Measurements from ENCODE around the gene A4GALT.
"Not testable (repeated sequence)": the region's sequence is repeated elsewhere in the genome, so short reads cannot be mapped to it uniquely, and the experiment has no call there.

A4GALT gene

GRCh38 chr22:42720263-42721044, at the start of gene A4GALT:
A4GALT (minus strand) TSS chr22:42720870; CDS start chr22:42693951, 26,919 bp downstream.
- FAIRE-seq, result no peak

- no peak for FAIRE-seq
Measured at GRCh38 chr22:42770448-42770726, 49.7 kb upstream of the A4GALT start.

- FAIRE-seq, result no peak
Measured at GRCh38 chr22:42769574-42770447, 49.1 kb upstream of the A4GALT start.

- FAIRE-seq, result no peak
Measured at GRCh38 chr22:42769238-42769573, 48.5 kb upstream of the A4GALT start.

GRCh38 chr22:42768385-42769035, 47.8 kb upstream of the A4GALT start:
- no peak for FAIRE-seq

GRCh38 chr22:42766860-42767259, 46.2 kb upstream of the A4GALT start:
- FAIRE-seq, result no peak

GRCh38 chr22:42764895-42765363, 44.3 kb upstream of the A4GALT start:
- FAIRE-seq, result no peak

GRCh38 chr22:42763965-42764480, 43.4 kb upstream of the A4GALT start:
- FAIRE-seq, result no peak

- no peak for FAIRE-seq
Measured at GRCh38 chr22:42760806-42761565, 40.3 kb upstream of the A4GALT start.

GRCh38 chr22:42758931-42759629, 38.4 kb upstream of the A4GALT start:
- no peak for FAIRE-seq

GRCh38 chr22:42755553-42755952, 34.9 kb upstream of the A4GALT start:
- FAIRE-seq, result not testable (repeated sequence)

- FAIRE-seq, result not testable (repeated sequence)
Measured at GRCh38 chr22:42755121-42755520, 34.5 kb upstream of the A4GALT start.

- FAIRE-seq, result no peak
Measured at GRCh38 chr22:42754658-42755057, 34.0 kb upstream of the A4GALT start.

GRCh38 chr22:42752912-42753311, 32.2 kb upstream of the A4GALT start:
- FAIRE-seq, result no peak

- no peak for FAIRE-seq
Measured at GRCh38 chr22:42752230-42752746, 31.6 kb upstream of the A4GALT start.

- not testable (repeated sequence) for FAIRE-seq
Measured at GRCh38 chr22:42750421-42750820, 29.8 kb upstream of the A4GALT start.

GRCh38 chr22:42747701-42748513, 27.2 kb upstream of the A4GALT start:
- no peak for FAIRE-seq

- no peak for FAIRE-seq
Measured at GRCh38 chr22:42745118-42745517, 24.4 kb upstream of the A4GALT start.

GRCh38 chr22:42743501-42743991, 22.9 kb upstream of the A4GALT start:
- FAIRE-seq, result no peak

GRCh38 chr22:42742940-42743339, 22.3 kb upstream of the A4GALT start:
- FAIRE-seq, result no peak

GRCh38 chr22:42740320-42740719, 19.6 kb upstream of the A4GALT start:
- FAIRE-seq, result not testable (repeated sequence)

Data from A204.1 (cell line).